GM19351 (cell line): ENCODE data around the gene ACOT12.
"Not testable (repeated sequence)": the region's sequence is repeated elsewhere in the genome, so short reads cannot be mapped to it uniquely, and the experiment has no call there.

Experiments
- ATAC-seq: cut with Tn5 transposase; IDR thresholded peaks from one replicate; pipeline ENCODE4 v1.9.1; 2021; ENCODE audit warnings: mild to moderate bottlenecking, moderate library complexity; ENCODE audit not compliant: unreplicated experiment

ACOT12 gene

DNA sequence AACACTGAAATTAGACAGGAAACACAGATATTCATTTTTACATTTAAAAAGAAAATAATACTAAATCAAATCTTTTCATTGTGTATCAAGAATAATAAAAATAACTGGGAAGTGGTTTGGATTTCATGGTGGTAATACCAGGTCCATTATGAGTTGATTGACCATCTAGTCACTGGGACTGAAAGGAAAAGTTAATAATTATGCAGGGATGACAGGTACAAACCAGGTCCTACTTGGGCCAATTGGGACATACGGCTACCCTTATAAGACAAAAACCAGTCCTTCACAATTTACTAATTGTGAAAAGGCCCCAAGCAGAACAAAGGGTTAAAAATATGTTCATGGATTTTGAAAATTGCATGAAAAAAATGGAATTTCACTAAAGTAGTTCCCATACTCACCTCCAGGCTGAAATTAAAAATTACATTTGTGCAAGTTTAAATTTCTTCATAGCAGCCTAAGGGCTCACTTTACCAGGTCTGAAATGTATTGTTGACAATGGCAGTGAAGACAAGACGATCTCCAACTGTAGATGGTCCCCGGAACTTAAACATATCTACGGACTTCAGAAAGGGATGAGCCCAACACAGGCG, 48.4 kb downstream of the ACOT12 start:
- no peak for ATAC-seq

DNA sequence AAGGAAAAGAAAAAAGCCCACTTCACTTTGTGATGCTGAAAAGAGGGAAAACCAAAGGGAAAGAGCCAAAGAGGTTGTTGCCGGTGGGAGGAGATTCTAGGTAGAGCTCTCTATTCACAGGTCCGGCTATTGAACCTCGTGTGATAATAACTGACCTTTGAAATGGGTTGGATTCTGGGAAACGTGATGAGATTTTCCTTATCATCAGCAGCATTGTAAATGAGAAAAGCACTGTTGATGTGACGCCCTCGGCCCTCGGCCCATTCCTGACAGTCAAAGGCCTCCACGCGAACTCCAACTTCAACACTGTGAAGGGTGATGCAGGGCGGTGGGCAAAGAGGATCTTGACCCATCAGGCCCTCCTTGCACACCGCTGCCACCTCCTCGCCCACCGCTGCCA, 49.2 kb downstream of the ACOT12 start:
- no peak for ATAC-seq

GRCh38 chr5:81338213-81338612, 55.7 kb downstream of the ACOT12 start:
- ATAC-seq = not testable (repeated sequence)

- ATAC-seq = no peak
These were observed 56.1 kb downstream of the ACOT12 start for GRCh38 chr5:81337803-81338202.

DNA sequence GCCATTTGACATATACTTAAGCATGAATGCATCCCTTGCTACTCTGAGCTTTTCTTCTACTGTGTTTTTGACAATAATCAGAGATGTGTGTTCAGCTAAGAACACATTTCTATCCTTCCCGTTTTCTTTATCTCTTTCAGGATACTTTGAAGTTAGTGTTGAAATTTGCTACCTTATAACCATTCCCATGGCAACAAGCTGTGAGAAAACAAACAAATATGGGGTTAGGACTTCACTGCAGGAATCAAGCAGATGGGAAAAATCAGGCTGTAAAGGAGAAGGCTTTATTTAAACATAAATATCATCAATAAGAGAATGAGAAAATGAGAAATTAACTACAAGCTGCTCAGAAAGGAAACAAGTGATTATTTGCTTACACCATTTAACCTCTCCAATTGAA, 57.4 kb downstream of the ACOT12 start:
- ATAC-seq = no peak

DNA sequence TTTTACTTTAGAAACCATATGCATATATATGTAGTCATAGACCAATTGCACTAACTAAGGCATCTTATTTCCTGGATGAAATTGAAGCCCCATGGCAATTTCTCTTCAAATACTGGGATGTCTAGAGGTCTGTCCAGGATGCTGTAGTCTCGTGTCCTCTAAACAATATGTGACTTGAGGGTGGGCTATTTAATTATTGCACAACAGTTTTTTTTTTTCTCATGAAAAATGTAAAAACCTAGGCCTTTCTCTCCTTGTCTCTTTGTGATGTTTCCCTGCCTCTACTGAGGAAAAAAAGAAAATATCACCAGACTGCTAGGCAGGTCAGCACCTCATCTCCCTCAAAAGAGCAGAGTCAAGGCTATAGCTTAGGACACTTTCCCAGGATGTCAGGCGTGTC, 58.0 kb downstream of the ACOT12 start:
- no peak for ATAC-seq

GRCh38 chr5:81334304-81335061, 59.5 kb downstream of the ACOT12 start:
- no peak for ATAC-seq

GRCh38 chr5:81326554-81326953, 67.4 kb downstream of the ACOT12 start:
- ATAC-seq = no peak

DNA sequence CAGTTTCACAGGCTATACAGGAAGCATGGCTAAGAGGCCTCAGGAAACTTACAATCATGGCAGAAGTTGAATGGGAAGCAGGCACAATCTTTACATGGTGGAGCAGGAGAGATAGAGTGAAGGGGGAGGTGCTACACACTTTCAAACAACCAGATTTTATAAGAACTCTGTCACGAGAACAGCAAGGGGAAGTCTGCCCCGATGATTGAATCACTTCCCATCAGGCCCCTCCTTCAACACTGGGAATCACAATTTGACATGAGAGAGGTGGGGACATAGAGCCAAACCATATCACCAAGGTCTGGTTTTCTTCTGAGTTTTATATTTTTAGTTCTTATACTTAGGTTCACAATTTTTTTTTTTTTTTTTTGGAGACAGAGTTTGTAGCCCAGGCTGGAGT, 76.4 kb downstream of the ACOT12 start:
- ATAC-seq = no peak

- ATAC-seq = no peak
These were observed 77.4 kb downstream of the ACOT12 start for GRCh38 chr5:81316571-81316970.

DNA sequence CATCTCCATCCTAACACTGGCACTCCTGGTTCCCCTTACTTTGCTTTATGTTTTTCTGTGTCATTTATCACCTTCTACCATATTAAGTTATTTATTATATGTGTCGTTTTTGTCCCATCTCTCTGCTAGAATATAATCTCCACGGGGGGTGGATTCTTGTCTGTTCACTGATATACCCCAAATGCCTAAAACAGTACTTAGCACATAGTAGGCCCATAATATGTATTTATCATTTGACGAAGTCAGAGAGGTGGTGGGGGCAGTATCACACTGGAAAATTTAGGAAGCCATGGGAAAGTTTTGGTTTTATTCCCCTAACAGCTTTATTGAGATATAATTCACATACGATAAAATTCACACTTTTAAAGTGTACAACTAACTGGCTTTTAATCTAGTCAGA, 78.1 kb downstream of the ACOT12 start:
- ATAC-seq = no peak

- no peak for ATAC-seq
These were observed 78.6 kb downstream of the ACOT12 start for GRCh38 chr5:81315336-81315735.

DNA sequence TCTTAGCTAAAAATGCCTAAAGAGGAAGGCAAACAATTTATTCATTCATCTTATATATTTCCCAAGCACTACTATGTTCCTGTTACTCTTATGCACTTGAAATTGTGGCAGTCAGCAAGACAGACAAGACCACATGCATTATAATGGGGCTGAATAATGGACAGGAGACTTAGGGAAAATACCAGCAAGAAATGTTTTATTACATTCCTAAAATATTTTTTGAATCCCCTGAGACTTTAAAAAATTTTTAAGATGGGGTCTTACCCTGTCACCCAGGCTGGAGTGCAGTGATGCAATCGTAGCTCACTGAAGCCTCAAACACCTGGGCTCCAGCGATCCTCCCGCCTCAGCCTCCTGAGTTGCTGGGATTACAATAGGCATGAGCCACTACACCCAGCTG, 79.4 kb downstream of the ACOT12 start:
- no peak for ATAC-seq

DNA sequence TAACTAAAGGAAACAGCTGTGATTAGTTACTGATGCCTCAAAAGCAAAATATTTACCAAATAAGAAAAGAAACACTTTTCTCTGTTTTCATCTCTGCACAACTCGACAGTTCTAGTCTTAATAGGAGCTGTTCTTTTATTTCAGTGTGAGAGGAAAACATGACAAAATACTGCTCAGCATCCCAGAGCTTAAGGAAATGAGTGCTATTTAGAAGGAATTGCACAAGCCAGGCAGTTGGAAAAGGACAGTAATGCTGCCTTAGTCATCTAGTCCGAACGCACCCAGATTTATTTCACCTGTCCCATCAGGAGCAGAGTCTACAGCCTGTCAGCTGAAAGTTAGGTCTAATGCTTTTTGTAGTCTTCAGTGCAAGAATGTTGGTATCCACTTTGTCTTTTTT, 80.2 kb downstream of the ACOT12 start:
- no peak for ATAC-seq

GRCh38 chr5:81313278-81313677, 80.7 kb downstream of the ACOT12 start:
- no peak for ATAC-seq

GRCh38 chr5:81310402-81311063, 83.4 kb downstream of the ACOT12 start:
- no peak for ATAC-seq

GRCh38 chr5:81308836-81309235, 85.1 kb downstream of the ACOT12 start:
- ATAC-seq = no peak

GRCh38 chr5:81305785-81306184, 88.1 kb downstream of the ACOT12 start:
- no peak for ATAC-seq

- ATAC-seq = no peak
These were observed 90.4 kb downstream of the ACOT12 start for GRCh38 chr5:81303563-81303962.

- no peak for ATAC-seq
These were observed 91.3 kb downstream of the ACOT12 start for GRCh38 chr5:81302596-81302995.

- ATAC-seq = peak; percentile 96
These were observed 92.5 kb downstream of the ACOT12 start, which contains the start of gene ZCCHC9 for GRCh38 chr5:81301271-81302015. Gene ZCCHC9, plus strand, starts transcription at chr5:81301587. Its CDS starts 3,171 bp downstream, at chr5:81304758.
